NK-92 (cell line): ENCODE data around the gene SEMA7A.

Experiments used
- DNase-seq: peaks from one replicate; lab custom pipeline; 2025; ENCODE audit not compliant: unreplicated experiment; lab: John Stamatoyannopoulos, UW

Gene SEMA7A

GRCh38 chr15:74432271-74432967 is 1.3 kb downstream of the SEMA7A start:
- DNase-seq, result no peak

DNA sequence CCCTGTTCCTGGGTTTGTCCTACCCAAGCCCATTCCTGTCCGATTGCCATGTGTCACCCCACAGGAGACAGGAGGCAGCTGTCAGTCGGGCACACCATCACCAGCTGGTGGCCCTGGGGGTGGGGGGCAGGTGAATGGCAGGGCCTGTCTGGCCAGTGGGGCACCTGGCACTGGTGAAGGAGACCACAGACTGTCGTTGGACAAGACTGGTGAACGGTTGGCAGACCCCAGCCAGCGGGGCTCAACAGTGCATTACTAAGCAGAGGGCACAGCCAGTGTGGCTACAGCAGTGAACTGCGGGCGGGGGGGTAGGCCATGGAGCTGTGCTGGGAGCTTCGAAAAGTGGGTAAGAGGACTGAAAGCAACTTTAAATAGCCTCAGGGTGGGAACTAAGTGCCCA is 2.1 kb downstream of the SEMA7A start:
- DNase-seq, result no peak

DNA sequence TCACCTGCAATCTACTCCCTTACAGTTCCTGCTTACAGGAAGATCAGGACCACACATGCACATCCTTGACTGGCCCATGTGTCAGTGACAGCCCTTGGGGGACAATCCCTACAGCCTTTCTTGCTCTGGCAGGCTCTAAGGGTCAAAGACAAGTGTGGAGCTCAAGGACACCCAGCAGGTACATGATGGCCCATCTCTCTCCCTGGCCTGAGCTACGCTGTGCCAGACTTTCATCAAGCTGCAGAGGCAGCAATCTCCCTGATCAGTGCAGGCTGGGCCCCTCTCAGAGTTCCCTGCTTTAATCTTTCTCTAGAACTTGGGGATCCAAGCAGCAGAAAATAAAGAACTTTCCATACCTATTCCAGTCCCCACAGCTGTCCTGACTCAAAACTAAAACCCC is 2.6 kb downstream of the SEMA7A start:
- no peak for DNase-seq

- DNase-seq, result no peak
Observed at GRCh38 chr15:74430510-74430951, 3.2 kb downstream of the SEMA7A start.

DNA sequence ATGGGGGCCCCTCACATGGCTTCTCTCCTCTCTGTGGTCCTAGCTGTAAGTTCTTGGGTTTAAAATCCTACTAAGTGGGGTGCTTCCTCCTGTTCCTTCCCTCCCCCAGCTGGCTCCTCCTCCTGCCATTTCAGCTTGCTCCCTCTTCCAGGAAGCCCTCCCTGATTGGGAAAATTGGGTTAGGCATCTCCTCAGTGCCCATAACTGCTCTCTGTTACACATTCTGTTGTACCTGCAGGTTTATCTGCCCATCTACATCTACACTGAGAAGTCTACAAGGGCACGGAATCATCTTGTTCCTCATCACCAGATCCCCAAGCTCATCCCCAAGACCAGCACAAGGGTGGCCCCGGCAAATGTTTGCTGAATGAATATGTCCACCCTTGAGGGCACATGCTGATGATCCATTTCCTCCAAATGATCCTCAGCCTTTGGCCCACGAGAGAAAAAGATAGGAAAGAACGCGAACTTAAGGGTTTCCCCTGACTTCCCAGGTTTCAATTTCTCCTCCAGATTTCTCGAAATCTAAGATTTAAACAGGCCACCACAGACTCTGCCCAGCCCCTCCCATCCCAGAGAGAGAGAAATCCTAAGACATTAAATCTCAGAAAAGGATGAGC is 3.9 kb downstream of the SEMA7A start:
- no peak for DNase-seq

- no peak for DNase-seq
Observed at GRCh38 chr15:74428970-74429780, 4.6 kb downstream of the SEMA7A start.

DNA sequence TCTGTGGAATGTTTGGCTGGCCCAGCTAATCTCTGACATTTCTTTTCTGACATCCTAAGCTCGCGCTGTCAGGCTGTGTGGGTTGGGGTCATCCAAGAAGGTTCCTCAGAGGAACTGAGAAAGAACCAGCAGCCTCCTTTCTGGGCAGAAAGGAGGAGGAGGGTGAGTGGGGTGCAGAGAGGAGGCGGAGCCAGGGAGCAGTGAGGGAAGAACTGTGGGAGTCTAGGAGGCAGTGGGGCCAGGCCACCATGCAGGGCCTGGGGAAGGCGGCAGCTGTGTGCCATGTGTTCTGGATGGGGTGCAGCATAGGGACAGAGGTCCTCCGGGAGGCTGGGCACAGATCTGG is 5.3 kb downstream of the SEMA7A start:
- DNase-seq, result no peak

DNA sequence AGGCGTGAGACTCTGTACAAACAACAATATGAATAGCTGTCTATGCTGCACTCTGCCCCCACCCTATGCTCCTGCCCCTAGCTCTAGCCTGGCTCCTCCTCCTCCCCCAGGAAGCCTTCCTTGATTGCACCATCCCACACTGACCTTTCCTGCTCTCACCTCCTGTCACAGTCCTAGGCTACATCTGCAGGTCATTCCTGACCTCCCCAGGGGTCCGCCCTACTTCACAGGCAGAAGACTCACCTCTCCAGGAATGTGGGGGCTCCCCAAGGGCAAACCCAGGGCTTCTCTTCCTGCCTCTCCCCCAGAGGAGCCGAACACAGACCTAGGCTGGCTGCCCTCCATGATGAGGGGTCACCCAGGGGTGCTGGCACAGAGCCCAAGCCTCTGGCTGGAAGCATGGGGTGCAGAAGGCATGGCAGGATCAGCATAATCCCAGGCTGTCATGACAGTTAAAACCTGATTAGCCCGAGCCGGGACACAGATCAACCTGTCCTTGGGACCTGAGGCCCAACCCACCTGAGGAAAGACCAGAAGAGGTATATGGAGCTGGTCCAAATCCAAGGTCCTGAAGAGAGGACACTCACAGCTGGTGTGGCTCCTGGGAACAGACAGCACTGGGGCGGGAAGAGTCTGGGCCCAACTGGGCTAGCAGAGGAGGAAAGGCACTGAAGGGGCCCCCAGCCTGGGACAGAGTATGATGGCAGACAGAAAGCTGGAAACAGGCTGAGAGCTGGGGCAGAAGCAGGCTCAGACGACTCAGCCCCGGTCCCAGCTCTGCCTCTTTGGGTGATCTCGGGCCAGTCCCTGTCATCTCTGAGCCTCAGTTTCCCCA is 5.9 kb downstream of the SEMA7A start:
- no peak for DNase-seq

GRCh38 chr15:74426404-74427281 is 7.1 kb downstream of the SEMA7A start:
- DNase-seq, result no peak

DNA sequence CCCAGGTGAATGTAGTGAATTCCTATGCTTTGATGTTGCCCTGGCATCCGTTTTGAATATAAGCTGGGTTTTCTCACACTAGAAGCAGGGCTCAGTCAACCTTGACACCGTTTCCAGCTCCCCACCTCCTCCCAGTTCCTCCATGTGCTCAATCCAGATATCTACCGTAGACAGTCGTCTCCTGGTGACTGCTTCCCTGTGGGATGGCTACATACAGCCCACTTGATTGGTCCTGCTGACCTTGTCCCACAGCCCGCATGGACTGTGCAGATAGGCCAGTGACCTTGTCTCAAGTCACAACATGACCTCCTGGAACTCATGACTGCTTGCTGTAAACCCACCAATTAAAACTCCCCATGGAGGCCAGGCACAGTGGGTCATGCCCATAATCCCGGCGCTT is 8.1 kb downstream of the SEMA7A start:
- no peak for DNase-seq

- no peak for DNase-seq
Observed at GRCh38 chr15:74424901-74425528, 8.7 kb downstream of the SEMA7A start.

GRCh38 chr15:74423431-74424257 is 10.1 kb downstream of the SEMA7A start:
- DNase-seq, result no peak

GRCh38 chr15:74422652-74423430 is 10.9 kb downstream of the SEMA7A start:
- no peak for DNase-seq

GRCh38 chr15:74422265-74422651 is 11.5 kb downstream of the SEMA7A start:
- DNase-seq, result no peak

- no peak for DNase-seq
Observed at GRCh38 chr15:74421302-74422245, 12.2 kb downstream of the SEMA7A start.

GRCh38 chr15:74420193-74420905 is 13.4 kb downstream of the SEMA7A start:
- DNase-seq, result no peak
